LNCaP clone FGC (cell line): Measurements from ENCODE around the gene PEX11G.
"Not testable (repeated sequence)": the region's sequence is repeated elsewhere in the genome, so short reads cannot be mapped to it uniquely, and the experiment has no call there.

Experiments used
- DNase-seq: peaks from one replicate; pipeline ENCODE4 v3.0.0-alpha.2; 2011; ENCODE audit warnings: low read depth
- H3K4me3 ChIP-seq: 2 replicates; pipeline ENCODE4 v1.5.1; 2011; ENCODE audit warnings: mild to moderate bottlenecking, low read depth, low read length, control low read depth
- CTCF ChIP-seq: IDR thresholded peaks from 2 replicates; pipeline ENCODE4 v1.5.1; 2012; ENCODE audit warnings: mild to moderate bottlenecking; ENCODE audit not compliant: control insufficient read depth, insufficient read depth; ENCODE audit errors: extremely low read depth

PEX11G gene

GRCh38 chr19:7442423-7442822 is 46.4 kb downstream of the PEX11G start:
- TF ChIP-seq CTCF, result no peak
- H3K4me3 ChIP-seq, result no peak overlapping the region
- DNase-seq, result no peak

GRCh38 chr19:7441468-7442146 is 47.2 kb downstream of the PEX11G start:
- H3K4me3 ChIP-seq, result no peak overlapping the region
- DNase-seq, result no peak
- TF ChIP-seq CTCF, result no peak

DNA sequence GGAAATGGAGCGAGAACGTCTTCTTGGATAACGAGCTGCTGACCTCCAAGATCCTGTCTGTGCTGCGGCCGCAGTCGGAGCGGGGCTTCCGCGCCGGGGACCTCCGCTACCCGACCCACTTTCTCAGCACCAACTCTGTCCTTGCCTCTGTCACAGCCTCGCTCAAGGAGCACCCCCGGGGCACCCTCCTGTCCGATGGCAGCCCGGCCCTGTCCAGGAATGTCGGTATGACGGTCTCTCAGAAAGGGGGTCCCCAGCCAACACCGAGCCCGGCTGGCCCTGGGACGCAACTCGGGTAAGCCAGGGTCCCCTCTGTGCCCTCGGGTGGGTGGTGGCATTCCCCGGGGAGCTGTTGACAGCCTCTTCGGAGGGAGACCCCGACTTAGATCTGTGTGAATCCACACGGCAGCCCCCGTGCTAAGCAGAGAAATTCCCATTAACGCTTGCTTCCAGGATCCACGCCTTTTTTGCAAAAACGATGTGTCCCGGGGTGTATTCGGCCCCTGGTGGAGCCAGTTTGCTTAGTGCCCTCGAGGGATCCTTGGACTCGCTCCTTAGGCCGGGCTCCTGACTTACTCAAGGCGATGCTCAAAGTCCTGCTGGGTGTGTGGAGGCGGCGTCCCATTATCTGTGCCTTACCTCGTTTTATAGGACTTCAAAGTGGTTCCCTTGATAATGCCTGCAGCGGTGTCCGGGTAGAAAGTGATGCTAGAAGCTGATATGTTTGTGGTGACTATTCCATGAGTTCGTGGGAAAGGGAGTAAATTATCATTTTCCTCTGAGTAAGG is 48.5 kb downstream of the PEX11G start:
- no peak for DNase-seq
- TF ChIP-seq CTCF, result no peak
- H3K4me3 ChIP-seq, result no peak overlapping the region

GRCh38 chr19:7435586-7435985 is 53.2 kb downstream of the PEX11G start:
- H3K4me3 ChIP-seq, result no peak overlapping the region
- no peak for DNase-seq
- no peak for TF ChIP-seq CTCF

GRCh38 chr19:7434391-7434790 is 54.4 kb downstream of the PEX11G start:
- H3K4me3 ChIP-seq, result no peak overlapping the region
- TF ChIP-seq CTCF, result no peak
- DNase-seq, result no peak

DNA sequence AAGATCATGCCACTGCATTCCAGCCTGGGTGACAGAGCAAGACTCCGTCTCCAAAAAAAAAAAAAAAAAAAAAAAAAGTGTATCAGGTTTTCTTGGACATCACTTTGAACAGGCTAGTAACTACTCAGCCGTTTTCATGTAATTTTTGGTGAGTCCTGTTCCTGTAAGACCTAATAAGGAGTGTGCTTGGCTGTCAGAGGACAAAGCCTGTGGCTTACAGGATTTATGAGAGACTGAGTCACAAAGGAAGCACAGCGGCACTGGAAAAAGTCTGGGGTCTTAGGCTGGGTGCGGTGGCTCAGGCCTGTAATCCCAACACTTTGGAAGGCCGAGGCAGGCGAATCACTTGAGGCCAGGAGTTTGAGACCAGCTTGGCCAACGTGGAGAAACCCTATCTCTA is 55.4 kb downstream of the PEX11G start:
- not testable (repeated sequence) for DNase-seq, H3K4me3 ChIP-seq

DNA sequence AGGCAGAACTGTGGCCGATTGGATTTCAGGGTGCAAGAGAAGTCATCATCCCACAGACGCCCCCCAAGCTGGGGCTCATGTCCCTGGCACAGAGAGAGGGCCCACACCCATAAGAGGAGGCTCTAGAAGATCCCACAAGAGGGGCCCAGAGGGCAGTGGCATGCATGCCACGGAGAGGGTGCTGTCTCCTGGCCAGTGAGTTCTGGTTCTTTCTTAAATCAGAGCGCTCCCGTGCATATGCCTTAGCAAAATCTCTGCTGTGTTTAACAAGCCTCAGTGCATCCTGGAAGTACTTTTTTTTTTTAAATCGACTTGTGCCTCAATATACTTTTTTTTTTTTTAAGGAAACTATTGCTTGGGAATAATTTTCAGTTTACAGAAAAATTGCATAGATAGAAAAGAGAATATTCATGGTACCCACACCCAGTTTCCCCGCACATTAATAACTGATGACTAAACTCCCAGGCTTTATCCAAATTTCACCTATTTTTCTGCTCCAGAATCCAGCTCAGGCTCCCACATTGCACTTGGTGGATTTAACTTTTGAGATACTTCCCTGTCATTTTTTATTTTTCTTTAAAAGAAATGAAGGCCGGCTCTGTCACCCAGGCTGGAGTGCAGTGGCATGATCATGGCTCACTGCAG is 59.1 kb downstream of the PEX11G start:
- DNase-seq, result no peak
- TF ChIP-seq CTCF, result no peak
- H3K4me3 ChIP-seq, result no peak overlapping the region
